IMR-90 (cell line): ENCODE results near the gene GCSH. TPM values are rescaled to one million over a fixed set of nuclear protein-coding genes. Genes with fewer than 3 reads are reported as not detected.

Experiments used
- ATAC-seq: fragments of 200-7000 bp; cut with Tn5 transposase; 2 replicates; pipeline ENCODE4 v1.9.1; 2020; ENCODE audit warnings: low read depth, mild to moderate bottlenecking, moderate library complexity
- BruUV-seq: library from RNA; stranded (reverse); fragments of 400-500 nt; replicated peaks from 2 replicates; lab custom pipeline; 2021; lab: Mats Ljungman, UMichigan
- CTCF ChIA-PET: fragments of 300-600 bp; formaldehyde crosslinking; extraction: SDS; loops from one replicate; lab custom pipeline; 2021; ENCODE audit warnings: antibody characterized with exemption; lab: Yijun Ruan, JAX
- POLR2A ChIA-PET: fragments of 300-600 bp; sonication (Branson Sonifier 250); formaldehyde crosslinking; loops from one replicate; lab custom pipeline; 2022; ENCODE audit warnings: antibody characterized with exemption; ENCODE audit not compliant: unreplicated experiment; lab: Charles Lee
- DNase-seq: peaks from one replicate; pipeline ENCODE4 v3.0.0; 2013
- H2AFZ ChIP-seq: replicated peaks from 2 replicates; pipeline ENCODE3; 2013; ENCODE audit warnings: low read length, mild to moderate bottlenecking; ENCODE audit not compliant: poor library complexity
- H2AK5ac ChIP-seq: 2 replicates; pipeline ENCODE4 v1.6.1; 2013; ENCODE audit warnings: low read depth, low read length, inconsistent platforms
- H2AK9ac ChIP-seq: replicated peaks from 2 replicates; pipeline ENCODE3; 2013; ENCODE audit warnings: mild to moderate bottlenecking, low read depth, low read length, moderate library complexity; ENCODE audit not compliant: poor library complexity
- H2BK120ac ChIP-seq: 2 replicates; pipeline ENCODE4 v1.6.1; 2013; ENCODE audit warnings: low read depth, low read length, inconsistent platforms
- H2BK15ac ChIP-seq: 3 replicates; pipeline ENCODE4 v1.6.1; 2013; ENCODE audit warnings: low read depth, low read length, inconsistent platforms
- H2BK20ac ChIP-seq: 2 replicates; pipeline ENCODE4 v1.6.1; 2013; ENCODE audit warnings: low read depth, mild to moderate bottlenecking, inconsistent platforms, low read length, moderate library complexity
- H2BK5ac ChIP-seq: 2 replicates; pipeline ENCODE4 v1.6.1; 2013; ENCODE audit warnings: mild to moderate bottlenecking, low read depth, low read length, inconsistent platforms; ENCODE audit not compliant: poor library complexity, severe bottlenecking
- H3K14ac ChIP-seq: replicated peaks from 2 replicates; pipeline ENCODE4 v1.6.1; 2013; ENCODE audit warnings: low read depth, low read length, inconsistent platforms
- H3K18ac ChIP-seq: 2 replicates; pipeline ENCODE4 v1.6.1; 2013; ENCODE audit warnings: low read depth, low read length, control low read depth
- H3K23ac ChIP-seq: 2 replicates; pipeline ENCODE4 v1.6.1; 2013; ENCODE audit warnings: low read depth, low read length, inconsistent platforms
- H3K27ac ChIP-seq: 2 replicates; pipeline ENCODE4 v1.5.1; 2013; ENCODE audit warnings: mild to moderate bottlenecking, control low read depth, low read length; ENCODE audit not compliant: insufficient read depth
- H3K27me3 ChIP-seq: 2 replicates; pipeline ENCODE4 v1.6.1; 2013; ENCODE audit warnings: low read length; ENCODE audit not compliant: control insufficient read depth, insufficient read depth
- H3K36me3 ChIP-seq: 2 replicates; pipeline ENCODE4 v1.6.1; 2013; ENCODE audit warnings: low read length, mixed read lengths; ENCODE audit not compliant: control insufficient read depth, insufficient read depth
- H3K4ac ChIP-seq: 2 replicates; pipeline ENCODE4 v1.6.1; 2013; ENCODE audit warnings: low read depth, low read length, inconsistent platforms
- H3K4me1 ChIP-seq: 2 replicates; pipeline ENCODE4 v1.6.1; 2013; ENCODE audit warnings: low read length, mixed read lengths; ENCODE audit not compliant: control insufficient read depth, insufficient read depth
- H3K4me2 ChIP-seq: 2 replicates; pipeline ENCODE4 v1.6.1; 2013; ENCODE audit warnings: low read depth, mild to moderate bottlenecking, control low read depth, low read length, moderate library complexity
- H3K4me3 ChIP-seq: 2 replicates; pipeline ENCODE4 v1.5.1; 2013; ENCODE audit warnings: low read depth, mild to moderate bottlenecking, control low read depth, low read length, moderate library complexity; ENCODE audit not compliant: insufficient read depth
- H3K56ac ChIP-seq: 2 replicates; pipeline ENCODE4 v1.6.1; 2013; ENCODE audit warnings: low read length, inconsistent platforms; ENCODE audit not compliant: insufficient read depth; ENCODE audit errors: extremely low read depth
- H3K79me1 ChIP-seq, 2 experiments: 2 replicates each; pipeline ENCODE4 v1.6.1; 2013; ENCODE audit warnings: low read length in 2 of 2, inconsistent platforms in 1 of 2, low read depth in 1 of 2
- H3K9ac ChIP-seq: 2 replicates; pipeline ENCODE4 v1.6.1; 2013; ENCODE audit warnings: low read depth, low read length, control low read depth
- H3K9me1 ChIP-seq: 2 replicates; pipeline ENCODE4 v1.6.1; 2013; ENCODE audit warnings: low read length, inconsistent platforms; ENCODE audit not compliant: insufficient read depth
- H3K9me3 ChIP-seq: 2 replicates; pipeline ENCODE4 v1.6.1; 2013; ENCODE audit warnings: low read length; ENCODE audit not compliant: control insufficient read depth, insufficient read depth
- H4K20me1 ChIP-seq: 2 replicates; pipeline ENCODE4 v1.6.1; 2013; ENCODE audit warnings: low read length, inconsistent platforms; ENCODE audit not compliant: insufficient read depth
- H4K5ac ChIP-seq: 2 replicates; pipeline ENCODE4 v1.6.1; 2013; ENCODE audit warnings: mild to moderate bottlenecking, low read depth, low read length, control low read depth
- H4K8ac ChIP-seq, 2 experiments: 2 replicates each; pipeline ENCODE4 v1.6.1; 2013; ENCODE audit warnings: low read depth in 2 of 2, low read length in 2 of 2, control low read depth in 1 of 2, inconsistent platforms in 1 of 2
- H4K91ac ChIP-seq: 2 replicates; pipeline ENCODE4 v1.6.1; 2013; ENCODE audit warnings: low read depth, low read length, inconsistent platforms; ENCODE audit not compliant: insufficient read depth
- BHLHE40 ChIP-seq: fragments of 150-350 bp; IDR thresholded peaks from 2 replicates; pipeline ENCODE4 v1.6.1; 2016; ENCODE audit warnings: mild to moderate bottlenecking, low read depth, low read length
- CEBPB ChIP-seq: IDR thresholded peaks from 2 replicates; pipeline ENCODE4 v1.6.1; 2012; ENCODE audit warnings: low read depth, low read length, improper control_type of control experiment
- CTCF ChIP-seq: conservative IDR thresholded peaks from 2 replicates; pipeline ENCODE4 v1.5.1; 2012; ENCODE audit warnings: mild to moderate bottlenecking, low read depth, low read length, improper control_type of control experiment
- ELK1 ChIP-seq: fragments of 150-350 bp; IDR thresholded peaks from 2 replicates; pipeline ENCODE4 v1.6.1; 2016; ENCODE audit warnings: low read depth, mild to moderate bottlenecking, low read length, moderate library complexity, borderline replicate concordance
- MAFK ChIP-seq: IDR thresholded peaks from 2 replicates; pipeline ENCODE4 v1.6.1; 2012; ENCODE audit warnings: low read depth, low read length, improper control_type of control experiment
- MAZ ChIP-seq: IDR thresholded peaks from 2 replicates; pipeline ENCODE4 v1.6.1; 2012; ENCODE audit warnings: low read depth, mild to moderate bottlenecking, low read length, improper control_type of control experiment, moderate library complexity, borderline replicate concordance
- MXI1 ChIP-seq: IDR thresholded peaks from 2 replicates; pipeline ENCODE4 v1.6.1; 2012; ENCODE audit warnings: low read depth, mild to moderate bottlenecking, low read length, moderate library complexity, borderline replicate concordance
- POLR2A ChIP-seq: IDR thresholded peaks from 2 replicates; pipeline ENCODE4 v1.6.1; 2012; ENCODE audit warnings: mild to moderate bottlenecking, low read depth, low read length
- RAD21 ChIP-seq: IDR thresholded peaks from 2 replicates; pipeline ENCODE4 v1.6.1; 2012; ENCODE audit warnings: low read length, improper control_type of control experiment
- RCOR1 ChIP-seq: IDR thresholded peaks from 2 replicates; pipeline ENCODE4 v1.6.1; 2012; ENCODE audit warnings: mild to moderate bottlenecking, low read length, improper control_type of control experiment; ENCODE audit not compliant: insufficient replicate concordance
- SMC3 ChIP-seq: fragments of 150-350 bp; IDR thresholded peaks from 2 replicates; pipeline ENCODE4 v1.6.1; 2016; ENCODE audit warnings: low read depth, mild to moderate bottlenecking, antibody characterized with exemption, low read length, moderate library complexity
- USF2 ChIP-seq: fragments of 150-350 bp; IDR thresholded peaks from 2 replicates; pipeline ENCODE4 v1.6.1; 2017; ENCODE audit warnings: mild to moderate bottlenecking, antibody characterized with exemption, low read length, low read depth
- whole genome bisulfite sequencing, 2 experiments: methylation state at CpG; one replicate each; pipeline versions ENCODE4 v1.1.5 to v1.1.7; 2013; ENCODE audit warnings: missing lambda C conversion rate in 2 of 2; ENCODE audit not compliant: insufficient read length in 1 of 2; ENCODE audit errors: extremely low coverage in 2 of 2; 5-methylcytosine and 5-hydroxymethylcytosine counted together
- dilution Hi-C: fragments of 300-500 bp; cut with HindIII; formaldehyde crosslinking; loops from one replicate; pipeline ENCODE4 v1.14.3; 2018; ENCODE audit warnings: low sequenced_read_pairs; ENCODE audit not compliant: unreplicated experiment
- in situ Hi-C: fragments of 300-500 bp; cut with MboI; formaldehyde crosslinking; loops from 3 replicates; pipeline ENCODE4 v1.14.3; 2019; ENCODE audit warnings: low sequenced_read_pairs, inconsistent platforms, mixed read lengths
- intact Hi-C: fragments of 100-400 bp; cut with micrococcal nuclease; formaldehyde crosslinking; loops from 2 replicates; pipeline ENCODE4 v1.10.0; 2022
- polyA plus RNA-seq, 3 experiments: library from polyadenylated mRNA; depleted of rRNA; stranded (reverse); fragments of >200 nt; gene quantifications; 2 replicates each; pipeline ENCODE4 v1.2.3, GENCODE V29; 2012; ENCODE audit warnings: low replicate concordance in 1 of 3
- total RNA-seq: library from RNA; depleted of rRNA; stranded (reverse); fragments of >200 nt; gene quantifications from 2 replicates; pipeline ENCODE4 v1.2.3, GENCODE V29; 2012

The GCSH gene
- total and polyA plus RNA-seq, 2 of the 4 experiments (the other 2 are of a cell fraction): 9.3 to 21.2 TPM

DNA sequence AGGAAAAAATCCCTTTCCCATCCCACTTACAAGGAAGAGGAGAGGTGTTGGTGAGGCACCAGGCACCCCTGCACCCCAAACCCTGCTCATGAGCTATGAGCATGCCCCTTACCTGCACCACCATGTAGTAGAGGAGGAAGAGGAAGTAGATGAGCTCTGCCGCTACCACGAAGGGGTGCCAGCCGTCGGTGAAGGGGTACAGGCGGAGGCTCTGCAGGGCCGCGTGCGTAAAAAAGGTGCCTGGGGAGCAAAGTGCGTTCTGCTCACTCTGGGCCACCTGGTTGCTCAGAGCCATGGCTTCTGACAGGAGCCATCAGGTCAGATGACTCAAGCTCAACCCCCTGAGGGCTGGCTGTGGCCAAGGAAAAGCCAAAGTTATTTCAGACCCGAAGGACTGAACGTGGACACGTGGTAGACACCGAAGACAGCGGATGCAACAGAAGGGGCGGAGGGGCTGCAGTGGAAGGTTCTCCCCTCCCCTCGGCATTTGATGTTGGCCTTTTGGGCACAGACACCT, 25.3 kb upstream of the GCSH start:
- Histone ChIP-seq H2AK9ac (no peak overlapping the region), H3K23ac (no peak overlapping the region), H2BK120ac (no peak overlapping the region), H3K79me1 (no peaks in the 10 kb centered on the region), H3K18ac (no peak overlapping the region), H4K20me1 (no peaks in the 10 kb centered on the region), H3K9me3 (no peaks in the 10 kb centered on the region), H3K9ac (no peak overlapping the region), H3K4me1 (no peaks in the 10 kb centered on the region), H3K9me1 (no peaks in the 10 kb centered on the region), H3K4me2 (no peak overlapping the region), H3K56ac (no peak overlapping the region), H4K91ac (no peak overlapping the region), H3K27ac (no peak overlapping the region), H4K8ac (no peak overlapping the region), H4K5ac (no peak overlapping the region), H2BK20ac (no peak overlapping the region), H2AK5ac (no peak overlapping the region), H2BK5ac (no peak overlapping the region), H3K14ac (no peak overlapping the region), H3K27me3 (peaks cover 2% of the 10 kb centered on the region), H2AFZ (peak overlapping the region; percentile 51), H3K4ac (no peak overlapping the region), H3K4me3 (no peak overlapping the region), H2BK15ac (no peak overlapping the region), H3K36me3 (no peaks in the 10 kb centered on the region)
- BruUV-seq: no TSS peak
- ChIA-PET CTCF (no interaction called here), POLR2A (no interaction called here)
- in situ Hi-C loops: no loop called here
- ATAC-seq: no peak
- no peak for TF ChIP-seq ELK1
- TF ChIP-seq CTCF: no peak
- no peak for TF ChIP-seq USF2
- TF ChIP-seq RAD21: no peak
- no peak for TF ChIP-seq SMC3
- TF ChIP-seq CEBPB: no peak
- no peak for TF ChIP-seq BHLHE40
- no peak for TF ChIP-seq MAZ
- TF ChIP-seq POLR2A: no peak
- TF ChIP-seq MAFK: no peak
- no peak for TF ChIP-seq MXI1
- TF ChIP-seq RCOR1: no peak
- no CpG with 5 or more reads among the region's 16 CpGs for WGBS, 2 experiments
- DNase-seq: no peak
- dilution Hi-C loops: no loop called here
- intact Hi-C loops: no loop called here
